HG02943 (cell line): ENCODE data around the gene BRMS1.
"Not testable (repeated sequence)": the region's sequence is repeated elsewhere in the genome, so short reads cannot be mapped to it uniquely, and the experiment has no call there.

Source experiments
- ATAC-seq: cut with Tn5 transposase; IDR thresholded peaks from one replicate; pipeline ENCODE4 v1.9.1; 2021; ENCODE audit warnings: mild to moderate bottlenecking, low read depth, moderate library complexity; ENCODE audit not compliant: unreplicated experiment

The BRMS1 gene

GRCh38 chr11:66326261-66327111, 18.4 kb downstream of the BRMS1 start:
- no peak for ATAC-seq

DNA sequence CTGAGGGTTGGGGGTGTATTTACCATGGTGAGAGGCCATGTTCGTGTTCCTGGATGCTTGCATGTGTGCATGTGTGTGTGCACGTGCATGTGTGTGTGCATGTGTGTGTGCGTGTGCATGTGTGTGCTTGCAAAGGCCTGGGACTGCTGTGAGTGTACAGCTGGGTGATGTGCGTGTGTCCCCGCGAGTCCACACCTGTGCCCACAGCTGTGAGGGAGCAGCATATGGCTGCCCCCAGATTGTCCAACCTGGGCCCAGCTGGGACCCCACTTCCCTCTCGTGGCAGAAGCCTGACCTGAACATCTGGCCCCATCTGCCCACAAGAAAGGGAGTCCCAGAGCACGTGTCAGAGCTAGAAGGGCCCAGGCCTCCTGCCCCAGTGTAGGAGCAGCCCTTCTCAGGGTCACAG, 19.6 kb downstream of the BRMS1 start:
- no peak for ATAC-seq

- no peak for ATAC-seq
These were observed 20.2 kb downstream of the BRMS1 start for GRCh38 chr11:66324664-66325063.

DNA sequence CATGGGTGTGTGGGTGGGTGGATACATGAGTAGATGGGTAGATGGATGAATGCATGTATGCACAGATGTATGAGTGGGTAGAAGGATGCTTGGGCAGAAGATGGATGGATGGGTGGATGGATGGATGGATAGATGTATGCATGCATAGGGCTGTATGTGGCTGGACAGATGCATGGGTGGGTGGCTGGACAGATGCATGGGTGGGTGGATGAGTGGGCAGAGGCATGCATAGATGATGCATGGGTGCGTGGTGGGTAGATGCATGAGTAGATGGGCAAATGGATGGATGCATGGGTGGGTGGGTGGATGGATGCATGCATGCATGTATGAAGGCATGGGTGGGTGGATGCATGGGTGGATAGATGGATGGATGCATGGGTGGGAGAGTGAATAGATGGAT, 21.2 kb downstream of the BRMS1 start:
- no peak for ATAC-seq

- ATAC-seq, result no peak
These were observed 22.0 kb downstream of the BRMS1 start for GRCh38 chr11:66322732-66323427.

DNA sequence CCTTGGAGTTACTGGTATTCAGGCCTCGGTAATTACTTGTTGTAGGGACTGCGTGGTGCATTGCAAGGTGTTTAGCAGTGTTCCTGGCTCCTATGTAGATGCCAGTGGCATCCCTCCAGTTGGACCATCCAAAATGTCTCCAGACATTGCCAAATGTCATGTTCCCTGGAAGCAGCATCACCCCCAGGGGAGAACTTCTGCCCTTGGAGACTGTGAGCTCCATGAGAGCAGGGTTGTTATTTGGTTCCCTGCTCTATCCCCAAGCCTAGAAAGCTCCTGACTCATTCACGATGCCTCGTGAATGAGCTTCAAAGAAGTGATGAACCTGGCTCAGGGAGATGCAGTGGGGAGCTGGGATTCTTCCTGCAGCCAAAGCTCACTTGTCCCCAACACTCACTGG, 23.3 kb downstream of the BRMS1 start:
- no peak for ATAC-seq

DNA sequence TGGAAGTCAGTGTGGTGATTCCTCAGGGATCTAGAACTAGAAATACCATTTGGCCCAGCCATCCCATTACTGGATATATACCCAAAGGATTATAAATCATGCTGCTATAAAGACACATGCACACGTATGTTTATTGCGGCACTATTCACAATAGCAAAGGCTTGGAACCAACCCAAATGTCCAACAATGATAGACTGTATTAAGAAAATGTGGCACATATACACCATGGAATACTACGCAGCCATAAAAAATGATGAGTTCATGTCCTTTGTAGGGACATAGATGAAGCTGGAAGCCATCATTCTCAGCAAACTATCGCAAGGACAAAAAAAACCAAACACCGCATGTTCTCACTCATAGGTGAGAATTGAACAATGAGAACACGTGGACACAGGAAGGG, 24.2 kb downstream of the BRMS1 start:
- ATAC-seq, result not testable (repeated sequence)

DNA sequence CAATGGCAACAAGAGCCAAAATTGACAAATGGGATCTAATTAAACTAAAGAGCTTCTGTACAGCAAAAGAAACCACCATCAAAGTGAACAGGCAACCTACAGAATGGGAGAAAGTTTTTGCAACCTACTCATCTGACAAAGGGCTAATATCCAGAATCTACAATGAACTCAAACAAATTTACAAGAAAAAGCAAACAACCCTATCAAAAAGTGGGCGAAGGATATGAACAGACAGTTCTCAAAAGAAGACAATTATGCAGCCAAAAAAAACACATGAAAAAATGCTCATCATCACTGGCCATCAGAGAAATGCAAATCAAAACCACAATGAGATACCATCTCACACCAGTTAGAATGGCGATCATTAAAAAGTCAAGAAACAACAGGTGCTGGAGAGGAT, 24.6 kb downstream of the BRMS1 start:
- ATAC-seq, result not testable (repeated sequence)

DNA sequence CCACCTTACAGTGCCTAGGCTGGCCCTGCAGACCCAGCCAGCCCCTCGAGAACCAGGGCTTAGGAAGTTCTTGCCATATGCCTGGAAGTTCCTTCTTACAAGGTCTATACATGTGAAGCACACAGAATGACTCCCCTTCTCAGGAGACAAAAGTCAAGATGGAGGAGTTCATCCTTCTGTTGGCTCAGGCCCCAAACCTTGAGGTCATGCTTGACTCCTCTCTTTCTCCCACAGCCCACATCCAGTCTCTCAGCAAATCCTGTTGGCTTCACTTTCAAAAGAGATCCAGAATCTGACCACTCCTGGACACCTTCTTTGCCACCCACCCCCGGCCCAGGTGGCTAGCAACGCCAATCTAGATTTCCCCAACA, 26.3 kb downstream of the BRMS1 start:
- ATAC-seq, result no peak

DNA sequence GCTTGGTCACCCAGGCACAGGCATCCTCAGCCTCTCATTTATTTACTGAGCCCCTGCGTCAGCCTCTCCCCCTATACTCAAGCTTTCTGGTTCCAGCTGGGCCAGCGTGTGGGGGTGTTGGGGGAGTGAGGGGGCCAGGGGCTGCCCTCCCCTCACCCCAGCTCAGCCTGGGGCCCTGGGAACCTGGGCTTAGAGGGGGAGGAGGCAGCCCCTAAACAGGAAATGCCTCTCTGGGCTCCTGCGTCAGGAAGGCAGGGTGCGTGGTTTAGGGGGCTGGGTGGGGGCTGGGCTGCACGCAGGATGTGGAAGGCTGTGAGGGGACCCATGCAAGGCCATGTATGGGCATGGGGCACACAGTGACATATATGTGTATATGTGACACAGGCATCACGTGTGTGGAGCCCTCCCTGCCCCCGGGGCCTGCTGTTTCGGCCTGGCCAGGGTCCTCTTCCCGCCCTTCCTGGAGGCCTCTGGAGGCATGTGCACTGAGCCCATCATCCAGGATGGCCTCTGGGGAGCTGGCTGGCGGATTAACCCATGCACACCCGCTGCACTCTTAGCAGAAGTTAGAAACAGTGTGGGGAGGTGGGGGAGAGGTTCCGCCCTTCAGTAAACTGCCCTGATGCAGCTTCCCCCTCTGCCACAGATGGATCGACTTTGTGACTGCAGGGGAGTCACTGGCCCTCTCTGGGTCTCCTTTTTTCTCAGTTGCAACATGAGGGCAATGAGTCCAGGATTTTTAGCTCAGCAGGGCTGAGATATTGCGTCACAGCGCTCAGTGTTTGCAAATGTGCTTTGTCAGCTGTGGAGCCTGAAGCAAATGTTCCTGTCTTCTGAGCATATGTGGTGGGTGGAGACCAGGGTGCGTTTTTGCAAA, 26.9 kb downstream of the BRMS1 start:
- no peak for ATAC-seq

DNA sequence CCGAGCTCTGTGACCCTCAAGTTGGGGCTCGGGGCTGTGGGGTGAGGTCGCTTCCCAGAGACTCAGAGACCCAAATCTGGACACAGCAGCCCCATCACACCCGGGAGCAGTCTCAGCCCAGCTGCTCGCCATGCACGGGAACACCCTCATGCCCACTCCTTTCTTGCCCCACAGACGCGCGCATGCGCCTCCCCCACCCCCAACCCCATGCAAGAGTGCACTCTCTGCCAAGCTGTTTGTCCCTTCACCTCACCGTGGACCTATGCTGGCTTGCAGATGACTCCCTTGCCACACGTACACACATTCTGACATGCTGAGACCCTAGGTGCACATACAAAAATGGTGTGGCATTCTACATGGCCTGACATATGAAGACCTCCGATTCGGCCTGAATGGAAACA, 27.6 kb downstream of the BRMS1 start:
- no peak for ATAC-seq

- ATAC-seq, result no peak
These were observed 28.1 kb downstream of the BRMS1 start, which contains the start of gene CD248 for GRCh38 chr11:66316849-66317251. Gene CD248 (minus strand): TSS chr11:66317044. CDS start chr11:66317027, 17 bp downstream.

- ATAC-seq, result no peak
These were observed 28.7 kb downstream of the BRMS1 start for GRCh38 chr11:66315921-66316811.

- no peak for ATAC-seq
These were observed 29.4 kb downstream of the BRMS1 start for GRCh38 chr11:66315498-66315885.

DNA sequence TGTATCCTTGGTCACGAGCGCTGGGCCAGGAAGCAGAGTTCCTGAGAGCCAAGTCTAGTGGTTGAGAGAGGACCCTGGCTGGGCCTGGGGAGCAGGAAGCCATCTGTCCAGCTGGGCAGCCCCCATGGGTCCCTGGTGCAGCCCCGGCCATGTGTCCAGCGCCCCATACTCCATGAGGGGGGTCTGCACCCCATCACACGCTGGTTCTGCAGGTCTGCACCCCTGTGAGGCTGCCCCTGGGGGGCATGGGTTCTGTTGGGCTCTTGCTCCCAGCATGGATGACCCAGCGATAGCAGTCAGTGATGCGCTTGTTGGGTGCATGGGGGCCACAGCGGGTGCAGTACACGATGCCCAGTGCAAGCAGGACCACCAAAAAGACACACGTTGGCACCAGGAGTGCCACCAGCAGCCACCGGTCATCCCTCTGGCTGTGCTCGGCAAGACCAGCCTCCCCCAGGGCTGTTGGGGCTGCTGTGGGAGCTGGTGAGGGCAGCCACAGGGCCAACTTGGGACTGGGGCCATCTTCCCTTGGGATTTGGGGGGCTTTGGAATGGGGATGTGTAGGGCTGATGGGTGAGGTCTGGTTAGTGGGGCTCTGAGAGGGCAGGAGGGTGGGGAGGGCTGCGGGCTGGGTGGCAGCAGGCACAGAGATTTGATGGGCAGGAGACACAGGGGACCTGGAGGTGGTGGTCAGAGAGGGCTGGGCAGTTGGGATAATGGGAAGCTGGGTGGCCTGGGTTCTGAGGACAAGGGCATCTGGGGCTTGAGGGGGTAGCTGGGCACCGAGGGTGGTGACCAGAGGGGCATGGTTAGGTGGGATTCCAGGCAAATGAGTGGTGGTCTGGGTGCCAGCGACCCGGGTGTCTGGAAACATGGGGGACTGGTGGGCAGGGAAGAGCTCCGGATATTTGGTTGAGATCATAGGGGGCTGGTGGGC, 30.1 kb downstream of the BRMS1 start:
- ATAC-seq, result no peak

- ATAC-seq, result no peak
These were observed 30.8 kb downstream of the BRMS1 start for GRCh38 chr11:66314186-66314501.

DNA sequence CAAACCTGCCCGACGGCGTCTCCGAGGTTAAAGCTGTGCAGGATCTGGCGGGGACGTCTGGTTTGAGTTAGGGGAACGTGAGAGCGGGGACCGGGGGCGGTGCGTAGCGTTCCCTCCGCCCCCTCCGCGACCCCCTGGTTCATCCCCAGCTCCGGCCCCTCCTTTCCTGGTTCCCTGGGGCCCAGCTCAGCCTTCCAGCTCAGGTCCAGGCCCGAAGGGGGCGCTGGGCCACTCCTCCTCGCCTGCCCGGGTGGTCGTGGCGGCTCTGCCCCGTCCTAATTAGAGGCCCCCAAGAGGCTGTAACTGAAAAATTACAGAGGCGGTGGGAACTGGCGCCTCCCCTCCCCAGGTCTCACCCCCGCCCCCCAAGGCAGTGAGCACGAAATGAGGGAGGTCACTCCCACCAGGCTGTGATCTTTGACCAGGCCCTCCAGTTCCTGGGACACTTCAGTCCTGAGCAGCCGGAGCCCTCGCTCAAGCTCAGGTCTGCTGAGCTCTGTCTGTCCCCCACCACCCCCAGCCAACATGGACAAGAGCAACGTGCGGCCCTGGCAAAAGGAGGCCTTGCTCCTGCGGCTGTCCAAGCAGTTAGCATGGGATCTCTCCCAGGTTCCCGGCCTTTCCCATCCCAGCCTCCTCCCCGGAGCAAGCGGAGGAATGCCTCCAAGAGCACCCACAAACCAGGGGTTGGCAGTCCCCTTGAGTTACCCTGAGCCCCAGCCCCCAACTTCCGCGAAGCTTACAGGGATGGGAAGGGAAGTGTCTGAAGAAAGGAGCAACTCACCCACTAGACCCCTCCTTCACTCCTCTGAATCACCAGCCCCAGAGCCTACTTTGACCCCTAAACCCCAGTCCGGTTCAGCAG, 31.4 kb downstream of the BRMS1 start:
- ATAC-seq, result no peak
